ENCODE measurements around the gene STAB2. TPM values are rescaled to one million over a fixed set of nuclear protein-coding genes. Genes with fewer than 3 reads are reported as not detected.

STAB2 gene
- total RNA-seq, 3 donors from 2014 or later = 0.85 to 1.5 (median 0.98) TPM

DNA sequence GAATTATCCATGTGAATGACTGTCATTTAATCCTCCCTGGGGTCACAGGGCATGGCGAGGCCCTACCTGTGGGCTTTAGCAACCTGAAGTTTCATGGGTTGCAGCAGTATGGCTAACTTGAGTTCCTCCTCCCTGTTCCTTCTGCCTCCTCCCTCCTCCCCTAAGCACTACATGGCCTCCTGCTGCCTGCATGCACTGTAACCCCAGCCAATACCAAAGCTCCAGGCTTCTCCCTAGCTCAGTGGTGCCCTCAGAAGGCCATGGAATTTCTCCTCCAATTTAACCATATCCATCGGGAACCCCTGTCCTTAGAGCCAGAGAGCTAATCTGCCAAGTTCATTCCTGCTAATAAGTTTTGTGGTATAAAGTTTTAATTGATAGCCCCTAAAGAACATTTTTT lies 158.9 kb downstream of the STAB2 start:
- no peak for ATAC-seq
- H3K4me1 ChIP-seq (ENCODE audit: low read depth) = no peaks in the 10 kb centered on the region
- DNase-seq = peak in 1 of 3 donors; percentile 10
- no peaks in the 10 kb centered on the region for H3K36me3 ChIP-seq (ENCODE audit: low read depth)
- intact Hi-C loops (cut with DNase I, micrococcal nuclease) = no loop called here
- TF ChIP-seq, protein P1, sequence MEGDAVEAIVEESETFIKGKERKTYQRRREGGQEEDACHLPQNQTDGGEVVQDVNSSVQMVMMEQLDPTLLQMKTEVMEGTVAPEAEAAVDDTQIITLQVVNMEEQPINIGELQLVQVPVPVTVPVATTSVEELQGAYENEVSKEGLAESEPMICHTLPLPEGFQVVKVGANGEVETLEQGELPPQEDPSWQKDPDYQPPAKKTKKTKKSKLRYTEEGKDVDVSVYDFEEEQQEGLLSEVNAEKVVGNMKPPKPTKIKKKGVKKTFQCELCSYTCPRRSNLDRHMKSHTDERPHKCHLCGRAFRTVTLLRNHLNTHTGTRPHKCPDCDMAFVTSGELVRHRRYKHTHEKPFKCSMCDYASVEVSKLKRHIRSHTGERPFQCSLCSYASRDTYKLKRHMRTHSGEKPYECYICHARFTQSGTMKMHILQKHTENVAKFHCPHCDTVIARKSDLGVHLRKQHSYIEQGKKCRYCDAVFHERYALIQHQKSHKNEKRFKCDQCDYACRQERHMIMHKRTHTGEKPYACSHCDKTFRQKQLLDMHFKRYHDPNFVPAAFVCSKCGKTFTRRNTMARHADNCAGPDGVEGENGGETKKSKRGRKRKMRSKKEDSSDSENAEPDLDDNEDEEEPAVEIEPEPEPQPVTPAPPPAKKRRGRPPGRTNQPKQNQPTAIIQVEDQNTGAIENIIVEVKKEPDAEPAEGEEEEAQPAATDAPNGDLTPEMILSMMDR (IDR thresholded peaks at IDR 0.05) = no peak
- no peaks in the 10 kb centered on the region for H3K9me3 ChIP-seq
- no peak overlapping the region for H3K4me3 ChIP-seq

- Histone ChIP-seq H3K4me3 (no peak overlapping the region), H3K4me1 (ENCODE audit: low read depth) (no peaks in the 10 kb centered on the region), H3K36me3 (ENCODE audit: low read depth) (no peaks in the 10 kb centered on the region), H3K9me3 (no peaks in the 10 kb centered on the region)
- intact Hi-C loops (cut with DNase I, micrococcal nuclease) = no loop called here
- TF ChIP-seq, protein P1 (IDR thresholded peaks at IDR 0.05) = no peak
- ATAC-seq = no peak
- DNase-seq = no peak
These were observed 160.9 kb downstream of the STAB2 start for GRCh38 chr12:103748002-103748401.

GRCh38 chr12:103748875-103749274 lies 161.8 kb downstream of the STAB2 start:
- Histone ChIP-seq H3K4me3 (no peak overlapping the region), H3K4me1 (ENCODE audit: low read depth) (no peaks in the 10 kb centered on the region), H3K36me3 (ENCODE audit: low read depth) (no peaks in the 10 kb centered on the region), H3K9me3 (no peaks in the 10 kb centered on the region)
- intact Hi-C loops (cut with DNase I, micrococcal nuclease) = no loop called here
- no peak for ATAC-seq
- TF ChIP-seq, protein P1 (IDR thresholded peaks at IDR 0.05) = no peak
- no peak for DNase-seq

- no peak for DNase-seq
- intact Hi-C loops (cut with DNase I, micrococcal nuclease) = no loop called here
- Histone ChIP-seq H3K4me3 (no peak overlapping the region), H3K36me3 (ENCODE audit: low read depth) (no peaks in the 10 kb centered on the region), H3K4me1 (ENCODE audit: low read depth) (no peaks in the 10 kb centered on the region), H3K9me3 (no peaks in the 10 kb centered on the region)
- ATAC-seq = no peak
- TF ChIP-seq, protein P1 (IDR thresholded peaks at IDR 0.05) = no peak
These were observed 164.1 kb downstream of the STAB2 start for GRCh38 chr12:103751171-103751570.

GRCh38 chr12:103751600-103751999 lies 164.5 kb downstream of the STAB2 start:
- Histone ChIP-seq H3K36me3 (ENCODE audit: low read depth) (no peaks in the 10 kb centered on the region), H3K4me1 (ENCODE audit: low read depth) (no peaks in the 10 kb centered on the region), H3K9me3 (no peaks in the 10 kb centered on the region), H3K4me3 (no peak overlapping the region)
- no peak for DNase-seq
- intact Hi-C loops (cut with DNase I, micrococcal nuclease) = no loop called here
- TF ChIP-seq, protein P1 (IDR thresholded peaks at IDR 0.05) = no peak
- no peak for ATAC-seq

- DNase-seq (no peak), ATAC-seq (no peak)
- no peaks in the 10 kb centered on the region for H3K36me3 ChIP-seq (ENCODE audit: low read depth)
- H3K4me1 ChIP-seq (ENCODE audit: low read depth) = no peaks in the 10 kb centered on the region
- no peak overlapping the region for H3K4me3 ChIP-seq
- intact Hi-C loops (cut with DNase I, micrococcal nuclease) = no loop called here
- TF ChIP-seq, protein P1 (IDR thresholded peaks at IDR 0.05) = no peak
- H3K9me3 ChIP-seq = no peaks in the 10 kb centered on the region
These were observed 168.4 kb downstream of the STAB2 start for GRCh38 chr12:103755425-103755824.

Data from mucosa of descending colon (tissue), 3 donors.